Natural killer cell treated with Interleukin-12 subunit alpha and Interleukin-12 subunit beta and Interleukin-15 and Interleukin-18, amount 100 ng/mL, for 72 hours (primary cell): ENCODE results near the gene NLRC5. TPM values are rescaled to one million over a fixed set of nuclear protein-coding genes. Genes with fewer than 3 reads are reported as not detected.

Source experiments
- ATAC-seq, 2 donors: fragments of 150-1000 bp; cut with Tn5 transposase in 1 of 2; sonication (Bioruptor Pico), chemical (Tn5 transposase) in 1 of 2; 2 replicates each; pipeline ENCODE4 v1.10.0; 2021
- DNase-seq: peaks from one replicate; pipeline ENCODE4 v3.0.0; 2022; ENCODE audit warnings: low spot score
- H3K27ac Mint-ChIP-seq, 2 donors: 1 replicate in 1 of 2; 2 replicates in 1 of 2; pipeline ENCODE4 v1.8.0; 2022; ENCODE audit warnings: mixed read lengths in 2 of 2, mild to moderate bottlenecking in 1 of 2, moderate library complexity in 1 of 2
- H3K27me3 Mint-ChIP-seq, 2 donors: 1 replicate in 1 of 2; 2 replicates in 1 of 2; pipeline ENCODE4 v1.8.0; 2022; ENCODE audit warnings: mixed read lengths in 2 of 2
- H3K36me3 Mint-ChIP-seq: one replicate; pipeline ENCODE4 v1.8.0; 2022; ENCODE audit warnings: mixed read lengths
- H3K4me1 Mint-ChIP-seq, 2 donors: 1 replicate in 1 of 2; 2 replicates in 1 of 2; pipeline ENCODE4 v1.8.0; 2022; ENCODE audit warnings: low read depth in 2 of 2, mixed read lengths in 2 of 2, mild to moderate bottlenecking in 1 of 2
- H3K4me3 Mint-ChIP-seq: one replicate; pipeline ENCODE4 v1.8.0; 2022; ENCODE audit warnings: mixed read lengths
- H3K9me3 Mint-ChIP-seq: 2 replicates; pipeline ENCODE4 v1.8.0; 2022; ENCODE audit warnings: mixed read lengths
- total RNA-seq, 2 donors: library from RNA; stranded (reverse); gene quantifications; one replicate each; pipeline ENCODE4 v1.2.3, GENCODE V29; 2022

NLRC5 gene
- total RNA-seq, 2 donors from 2014 or later: 190 to 316 TPM

- DNase-seq: no peak
- no peak overlapping the region for H3K4me3 Mint-ChIP-seq
- ATAC-seq: no peak
- H3K36me3 Mint-ChIP-seq: no peaks in the 10 kb centered on the region
- no peaks in the 10 kb centered on the region for H3K27me3 Mint-ChIP-seq
- peaks cover 16 to 18% of the 10 kb centered on the region in 2 donors for H3K4me1 Mint-ChIP-seq
- H3K9me3 Mint-ChIP-seq: no peaks in the 10 kb centered on the region
- peak overlapping the region; percentile 29 to 38 for H3K27ac Mint-ChIP-seq
Measured at GRCh38 chr16:56950051-56950450, 39.3 kb upstream of the NLRC5 start.

GRCh38 chr16:56950455-56950854 is 38.9 kb upstream of the NLRC5 start:
- Mint-ChIP-seq H3K4me1 (peaks cover 14 to 18% of the 10 kb centered on the region in 2 donors), H3K9me3 (no peaks in the 10 kb centered on the region), H3K27ac (peak overlapping the region; percentile 29 to 38), H3K36me3 (no peaks in the 10 kb centered on the region), H3K4me3 (no peak overlapping the region), H3K27me3 (no peaks in the 10 kb centered on the region)
- DNase-seq (no peak), ATAC-seq (no peak)

GRCh38 chr16:56950881-56951771 is 38.2 kb upstream of the NLRC5 start:
- Mint-ChIP-seq H3K9me3 (no peaks in the 10 kb centered on the region), H3K4me1 (peaks cover 14 to 18% of the 10 kb centered on the region in 2 donors), H3K4me3 (no peak overlapping the region), H3K27me3 (no peaks in the 10 kb centered on the region), H3K36me3 (no peaks in the 10 kb centered on the region), H3K27ac (peak overlapping the region; percentile 29 to 38)
- DNase-seq: no peak
- peak; percentile 76 to 81 for ATAC-seq

GRCh38 chr16:56953006-56953405 is 36.4 kb upstream of the NLRC5 start:
- H3K27ac Mint-ChIP-seq: no peak overlapping the region
- H3K9me3 Mint-ChIP-seq: no peaks in the 10 kb centered on the region
- peaks cover 14% of the 10 kb centered on the region in 2 donors for H3K4me1 Mint-ChIP-seq
- H3K4me3 Mint-ChIP-seq: no peak overlapping the region
- ATAC-seq (peak in 1 of 2 donors; percentile 3), DNase-seq (no peak)
- no peaks in the 10 kb centered on the region for H3K27me3 Mint-ChIP-seq
- no peaks in the 10 kb centered on the region for H3K36me3 Mint-ChIP-seq

GRCh38 chr16:56956076-56956475 is 33.3 kb upstream of the NLRC5 start:
- Mint-ChIP-seq H3K9me3 (no peaks in the 10 kb centered on the region), H3K4me3 (no peak overlapping the region), H3K27me3 (peaks cover 0 to 9% of the 10 kb centered on the region in 2 donors), H3K27ac (no peak overlapping the region), H3K4me1 (peaks cover 5% of the 10 kb centered on the region in 2 donors), H3K36me3 (no peaks in the 10 kb centered on the region)
- ATAC-seq (no peak), DNase-seq (no peak)

GRCh38 chr16:56956756-56957155 is 32.6 kb upstream of the NLRC5 start:
- H3K27me3 Mint-ChIP-seq: peaks cover 0 to 9% of the 10 kb centered on the region in 2 donors
- H3K4me3 Mint-ChIP-seq: no peak overlapping the region

GRCh38 chr16:56960681-56961281 is 28.6 kb upstream of the NLRC5 start:
- Mint-ChIP-seq H3K36me3 (no peaks in the 10 kb centered on the region), H3K9me3 (no peaks in the 10 kb centered on the region), H3K27ac (no peak overlapping the region), H3K27me3 (peaks cover 0 to 9% of the 10 kb centered on the region in 2 donors), H3K4me3 (no peak overlapping the region), H3K4me1 (peaks cover 12 to 13% of the 10 kb centered on the region in 2 donors)
- no peak for ATAC-seq
- DNase-seq: no peak

More at GRCh38 chr16:56956756-56957155, 32.6 kb upstream of the NLRC5 start:
- H3K4me1 Mint-ChIP-seq: no peaks in the 10 kb centered on the region
- DNase-seq: no peak
- no peaks in the 10 kb centered on the region for H3K9me3 Mint-ChIP-seq
- no peak overlapping the region for H3K27ac Mint-ChIP-seq
- ATAC-seq: no peak
- H3K36me3 Mint-ChIP-seq: no peaks in the 10 kb centered on the region

GRCh38 chr16:56961386-56961785 is 28.0 kb upstream of the NLRC5 start:
- Mint-ChIP-seq H3K27ac (no peak overlapping the region), H3K27me3 (peaks cover 0 to 9% of the 10 kb centered on the region in 2 donors), H3K9me3 (no peaks in the 10 kb centered on the region), H3K4me1 (peaks cover 16 to 17% of the 10 kb centered on the region in 2 donors), H3K36me3 (no peaks in the 10 kb centered on the region), H3K4me3 (no peak overlapping the region)
- ATAC-seq (no peak), DNase-seq (no peak)

- H3K4me1 Mint-ChIP-seq: peaks cover 16 to 17% of the 10 kb centered on the region in 2 donors
- ATAC-seq: no peak
- peaks cover 0 to 9% of the 10 kb centered on the region in 2 donors for H3K27me3 Mint-ChIP-seq
- no peaks in the 10 kb centered on the region for H3K9me3 Mint-ChIP-seq
- H3K36me3 Mint-ChIP-seq: no peaks in the 10 kb centered on the region
- no peak for DNase-seq
- H3K4me3 Mint-ChIP-seq: no peak within 1 kb of the TSS
- H3K27ac Mint-ChIP-seq: no peak within 1 kb of the TSS
Measured at GRCh38 chr16:56961851-56962281, 27.5 kb upstream of the NLRC5 start, which contains the start of gene CETP. TSS of gene CETP (plus strand) at chr16:56961950. CDS start at chr16:56961980, 30 bp downstream.

GRCh38 chr16:56964243-56965148 is 24.9 kb upstream of the NLRC5 start:
- DNase-seq (peak; percentile 93), ATAC-seq (peak; percentile 88 to 91)
- H3K27ac Mint-ChIP-seq: peak overlapping the region; percentile 27 to 64
- H3K4me3 Mint-ChIP-seq: no peak overlapping the region
- peaks cover 0 to 6% of the 10 kb centered on the region in 2 donors for H3K27me3 Mint-ChIP-seq
- no peaks in the 10 kb centered on the region for H3K36me3 Mint-ChIP-seq
- H3K9me3 Mint-ChIP-seq: no peaks in the 10 kb centered on the region
- peaks cover 16 to 17% of the 10 kb centered on the region in 2 donors for H3K4me1 Mint-ChIP-seq

- H3K9me3 Mint-ChIP-seq: no peaks in the 10 kb centered on the region
- ATAC-seq: no peak
- no peak for DNase-seq
- peak overlapping the region; percentile 64 for H3K27ac Mint-ChIP-seq
- no peak overlapping the region for H3K4me3 Mint-ChIP-seq
- H3K27me3 Mint-ChIP-seq: no peaks in the 10 kb centered on the region
- H3K4me1 Mint-ChIP-seq: peaks cover 16 to 17% of the 10 kb centered on the region in 2 donors
- no peaks in the 10 kb centered on the region for H3K36me3 Mint-ChIP-seq
Measured at GRCh38 chr16:56965149-56966092, 23.9 kb upstream of the NLRC5 start.

- Mint-ChIP-seq H3K27me3 (no peaks in the 10 kb centered on the region), H3K4me3 (no peak overlapping the region), H3K27ac (peak overlapping the region; percentile 64), H3K36me3 (no peaks in the 10 kb centered on the region), H3K4me1 (peaks cover 16 to 17% of the 10 kb centered on the region in 2 donors), H3K9me3 (no peaks in the 10 kb centered on the region)
- ATAC-seq (no peak), DNase-seq (no peak)
Measured at GRCh38 chr16:56966093-56966475, 23.3 kb upstream of the NLRC5 start.
